CD4-positive, alpha-beta T cell treated with Interleukin-12 subunit alpha and Interleukin-12 subunit beta, for 1 hour (primary cell): ENCODE results near the gene TEAD1.

Experiments used
- DNase-seq: peaks from one replicate; pipeline ENCODE4 v3.0.0-alpha.2; 2020

The TEAD1 gene

DNA sequence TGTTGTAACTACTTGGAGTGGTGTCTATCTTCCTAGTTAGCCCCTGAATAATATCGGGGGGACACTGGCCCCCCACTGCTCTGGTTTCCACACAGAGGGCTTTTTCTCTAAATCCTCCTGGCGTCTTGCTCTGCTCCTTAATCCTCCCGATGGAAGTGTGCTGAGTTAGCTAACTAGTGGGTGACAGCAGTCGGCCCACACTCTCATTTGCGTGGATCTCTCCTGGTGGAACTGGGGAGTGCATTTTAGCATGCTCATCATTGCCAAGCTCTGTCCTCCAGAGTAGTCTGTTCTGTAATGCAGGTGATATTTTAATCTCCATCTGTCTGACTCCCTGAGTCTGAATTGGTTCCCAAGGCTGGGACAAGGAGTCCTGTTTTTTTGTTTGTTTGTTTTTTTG is 288.8 kb downstream of the TEAD1 start:
- no peak for DNase-seq

DNA sequence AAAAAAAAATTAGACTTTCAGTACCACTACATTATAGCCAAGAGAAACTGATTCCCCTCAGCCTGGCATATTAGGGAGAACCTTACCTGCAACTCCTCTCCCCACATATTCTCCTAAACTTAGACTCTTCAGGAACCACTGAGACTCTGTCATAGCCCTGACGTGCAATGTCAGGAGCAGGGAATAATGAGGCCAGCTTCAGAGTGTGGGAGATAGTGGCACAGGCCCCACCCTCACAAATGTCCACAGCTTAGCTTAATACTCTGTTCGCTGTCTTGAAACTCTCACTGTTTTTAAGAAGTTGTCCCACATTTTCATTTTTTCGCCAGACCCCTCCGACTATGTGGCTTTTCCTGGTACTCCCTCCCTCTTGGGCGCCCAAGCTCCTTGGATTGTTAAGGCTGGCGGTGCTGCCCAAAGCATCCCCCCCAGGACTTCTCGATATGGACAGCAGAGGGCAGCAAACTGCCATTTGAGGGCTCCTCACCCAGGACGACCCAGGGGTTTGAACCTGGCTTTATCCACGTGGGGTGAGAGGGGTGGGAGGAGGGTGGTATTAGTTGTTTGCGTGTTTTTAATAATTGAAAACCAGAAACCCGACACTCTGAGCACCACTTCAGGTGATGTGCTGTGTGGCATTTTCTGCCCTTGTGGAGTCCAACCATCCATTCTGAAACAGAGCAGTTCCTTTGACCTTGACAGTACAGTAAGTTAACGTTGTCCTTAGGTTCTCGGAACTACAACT is 289.7 kb downstream of the TEAD1 start:
- peak; percentile 55 for DNase-seq

DNA sequence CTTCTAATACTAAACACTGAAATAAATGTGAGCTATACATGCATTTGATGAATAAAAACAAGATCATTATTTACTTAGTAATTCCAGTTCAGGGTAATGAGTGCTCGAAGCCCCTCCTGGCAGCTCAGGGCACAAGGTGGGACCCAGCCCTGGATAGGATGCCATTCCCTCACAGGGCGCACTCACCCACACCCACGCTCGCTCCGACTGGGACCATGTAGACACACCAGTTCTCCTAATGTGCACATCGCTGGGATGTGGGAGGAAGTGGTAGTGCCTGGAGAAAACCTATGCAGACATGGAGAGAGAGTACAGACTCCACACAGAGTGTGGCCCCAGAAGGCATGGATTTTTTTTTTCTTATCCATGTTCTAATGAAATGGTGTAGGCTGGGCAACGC is 290.4 kb downstream of the TEAD1 start:
- no peak for DNase-seq

DNA sequence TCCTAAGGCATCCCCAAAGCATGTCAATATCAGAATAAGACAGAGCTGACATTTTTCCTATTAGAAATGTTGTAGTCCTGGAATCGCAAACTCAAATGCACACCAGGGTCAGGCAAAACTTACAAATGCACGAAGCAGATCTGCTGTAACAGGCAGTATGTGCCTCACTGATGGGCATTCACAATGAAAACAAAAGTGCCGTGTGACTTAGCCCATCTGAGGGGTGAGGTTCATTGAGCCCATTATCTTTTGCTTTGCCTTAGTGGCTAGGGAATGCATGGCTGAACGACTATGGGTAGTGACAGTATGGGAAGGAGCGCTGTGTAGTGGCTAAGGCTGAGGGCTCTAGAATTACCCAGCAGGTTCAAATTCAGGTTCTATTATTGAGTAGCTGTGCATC is 291.8 kb downstream of the TEAD1 start:
- no peak for DNase-seq

DNA sequence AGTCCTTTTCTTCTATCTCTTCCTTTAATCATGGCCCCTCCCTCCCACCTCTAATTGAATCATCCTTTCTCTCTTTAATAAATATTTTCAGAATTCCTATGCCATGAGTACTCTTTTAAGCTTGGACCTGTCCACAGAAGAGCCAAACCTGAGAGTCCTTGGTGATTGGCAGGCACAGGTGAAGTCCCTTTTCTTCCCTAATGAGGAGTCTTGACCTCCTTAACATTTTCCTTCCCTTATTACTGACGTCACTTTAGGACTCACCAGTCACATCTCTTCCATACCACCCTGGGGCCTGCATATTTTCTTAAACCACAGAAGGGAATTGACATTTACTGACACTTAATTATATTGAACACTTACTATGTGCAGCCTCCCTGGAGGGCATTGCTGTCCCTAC is 293.9 kb downstream of the TEAD1 start:
- DNase-seq, result no peak

DNA sequence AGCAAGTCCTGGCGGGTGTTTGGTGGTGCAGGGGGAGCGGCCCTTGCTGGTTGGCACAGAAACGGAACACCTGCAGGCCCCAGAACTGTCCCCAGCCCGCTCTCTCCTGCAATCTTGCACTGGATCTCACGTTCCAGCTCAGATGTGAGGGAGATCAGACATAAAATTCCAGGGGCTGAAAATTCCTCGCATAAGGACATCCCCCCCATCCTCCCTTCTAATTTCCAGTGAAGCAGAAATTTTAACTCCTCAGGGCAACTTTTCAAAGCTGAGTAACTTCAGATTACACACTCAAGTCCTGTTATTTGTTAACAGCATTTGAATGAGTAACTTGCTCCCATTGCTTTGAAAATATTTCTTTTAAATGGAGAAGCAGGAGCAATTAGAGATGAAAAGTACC is 294.6 kb downstream of the TEAD1 start:
- DNase-seq, result no peak

DNA sequence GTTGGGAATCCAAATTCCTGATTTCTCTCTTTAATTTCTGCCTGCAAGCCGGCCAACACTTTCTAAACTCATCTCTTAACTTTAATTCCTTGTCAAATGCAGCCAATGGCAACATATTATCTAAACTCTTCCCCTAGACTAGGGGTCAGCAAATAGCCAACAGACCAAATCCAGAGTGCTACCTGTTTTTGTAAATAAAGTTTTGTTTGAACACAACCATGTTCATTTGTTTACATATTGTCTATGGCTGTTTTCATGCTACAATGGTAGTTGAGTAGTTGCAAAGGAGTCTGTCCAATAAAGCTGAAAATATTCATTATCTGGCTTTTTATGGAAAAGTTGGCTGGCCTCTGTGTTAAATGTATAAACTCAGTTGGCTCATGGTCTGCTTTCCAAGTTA is 297.7 kb downstream of the TEAD1 start:
- DNase-seq, result no peak

DNA sequence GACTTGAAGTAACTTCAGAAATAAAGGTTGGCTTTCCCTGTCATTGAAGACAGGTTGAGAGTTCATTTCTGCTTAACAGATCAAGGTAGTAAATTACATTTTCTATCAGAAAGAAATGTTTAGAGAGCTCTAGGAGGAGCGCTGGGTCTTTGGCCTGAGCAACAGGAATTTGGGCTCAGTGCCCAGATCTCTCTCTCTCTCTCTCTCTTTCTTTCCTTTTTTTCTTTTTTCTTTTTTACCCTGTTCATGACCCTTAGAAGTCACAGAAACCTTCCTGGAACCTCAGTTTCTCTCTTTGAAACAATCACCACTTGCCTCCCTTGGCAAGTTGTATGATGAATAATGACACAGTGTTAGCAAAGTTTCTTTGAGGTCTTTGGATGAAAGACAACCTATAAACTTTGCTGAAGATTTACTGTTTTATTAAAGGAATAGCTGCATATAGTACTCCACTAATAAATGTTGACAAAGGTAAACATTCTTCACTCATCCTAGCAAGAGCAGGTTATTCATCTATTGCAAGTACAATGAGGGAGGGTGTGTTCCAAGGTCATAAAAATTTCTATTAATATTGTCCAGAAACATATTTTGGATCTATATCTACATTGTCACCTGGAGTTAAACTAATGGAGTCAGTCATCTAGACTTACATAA is 299.4 kb downstream of the TEAD1 start:
- no peak for DNase-seq

DNA sequence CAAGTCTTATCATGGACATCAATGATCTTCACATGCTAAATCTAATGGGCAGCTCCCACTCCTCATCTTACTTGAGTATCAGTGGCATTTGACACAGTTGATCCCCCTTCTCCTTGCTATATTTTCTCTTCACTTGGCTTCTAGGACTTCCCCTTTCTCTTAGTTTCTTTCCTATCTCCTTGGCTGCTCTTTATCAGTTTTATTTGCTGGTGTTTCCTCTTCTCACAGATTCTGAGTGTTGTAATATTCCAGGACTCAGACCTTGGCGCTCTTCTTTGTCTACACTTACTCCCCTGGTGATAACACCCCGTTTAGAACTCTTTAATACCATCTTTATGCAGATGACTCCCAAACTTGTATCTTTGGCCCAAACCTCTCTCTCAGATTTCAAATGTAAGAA is 301.0 kb downstream of the TEAD1 start:
- no peak for DNase-seq

DNA sequence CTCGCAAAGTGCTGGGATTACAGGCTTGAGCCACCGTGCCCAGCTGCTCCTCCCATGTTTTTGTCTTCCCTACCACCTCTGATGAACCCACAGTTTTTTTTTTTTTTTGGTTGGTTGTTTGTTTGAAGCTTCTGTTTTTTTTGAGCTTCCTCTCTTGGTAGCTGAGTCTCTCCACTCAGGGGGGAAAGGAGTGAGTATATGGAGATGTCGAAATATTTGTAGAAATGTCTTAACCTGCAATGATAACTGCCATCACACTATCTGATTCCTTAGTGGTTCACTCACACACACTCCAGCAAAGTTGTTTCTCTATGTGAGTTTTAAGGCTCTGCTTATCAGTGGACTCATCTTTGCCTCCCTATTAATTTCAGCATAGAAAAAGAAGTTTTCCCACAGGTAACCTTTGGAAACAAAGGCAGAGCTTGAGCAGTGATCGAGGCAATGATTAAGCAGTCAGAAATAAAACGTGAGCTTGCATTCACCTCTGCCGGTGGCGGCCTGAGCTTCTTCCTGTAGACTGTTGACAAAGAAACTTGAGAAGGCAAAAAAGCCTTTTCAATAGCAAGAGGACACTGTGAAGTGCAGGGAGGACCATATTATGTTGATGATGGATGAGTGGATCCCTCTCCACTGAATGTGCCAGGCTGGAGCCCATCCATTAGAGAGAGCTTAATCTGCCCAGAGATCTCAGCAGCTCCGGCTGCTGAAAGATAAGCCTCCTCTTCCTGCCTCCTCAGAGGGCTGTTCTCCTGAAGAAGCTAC is 305.9 kb downstream of the TEAD1 start:
- DNase-seq, result no peak

DNA sequence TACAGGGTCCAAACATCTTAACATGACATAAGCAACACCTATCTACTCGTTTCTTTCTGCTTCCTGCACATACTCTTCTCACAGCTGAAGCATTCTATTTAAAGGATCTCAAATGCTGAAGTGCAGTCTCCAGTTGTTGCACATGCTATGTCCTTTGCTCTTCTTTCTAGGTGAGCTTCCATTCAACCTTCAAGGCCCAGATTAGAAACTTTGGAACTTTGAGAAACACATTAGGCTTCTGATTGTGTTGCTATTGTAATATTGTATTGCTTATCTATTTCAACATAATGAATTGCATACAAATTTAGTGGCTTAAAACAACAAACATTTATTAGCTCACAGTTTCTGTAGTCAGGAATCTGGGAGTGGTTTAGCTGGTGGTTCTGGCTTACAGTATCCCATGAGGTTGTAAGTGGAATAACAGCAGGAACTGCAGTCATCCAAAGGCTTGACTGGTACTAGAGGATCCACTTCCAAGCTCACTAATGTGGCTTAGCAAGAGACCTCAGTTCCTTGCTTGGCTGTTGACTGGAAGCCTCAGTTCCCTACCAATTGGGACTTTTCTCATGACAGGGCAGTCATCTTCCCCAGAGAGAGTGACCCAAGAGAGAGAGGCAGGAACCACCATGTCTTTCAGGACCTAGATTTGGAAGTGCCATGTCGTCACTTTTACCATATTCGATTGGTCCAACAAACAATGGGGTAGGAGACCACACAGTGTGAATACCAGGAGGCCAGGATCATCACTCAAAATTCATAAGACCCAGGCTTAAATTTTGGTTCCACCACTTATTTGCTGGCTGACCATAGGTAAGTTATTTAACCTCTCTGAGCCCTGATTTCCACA is 307.7 kb downstream of the TEAD1 start:
- no peak for DNase-seq

DNA sequence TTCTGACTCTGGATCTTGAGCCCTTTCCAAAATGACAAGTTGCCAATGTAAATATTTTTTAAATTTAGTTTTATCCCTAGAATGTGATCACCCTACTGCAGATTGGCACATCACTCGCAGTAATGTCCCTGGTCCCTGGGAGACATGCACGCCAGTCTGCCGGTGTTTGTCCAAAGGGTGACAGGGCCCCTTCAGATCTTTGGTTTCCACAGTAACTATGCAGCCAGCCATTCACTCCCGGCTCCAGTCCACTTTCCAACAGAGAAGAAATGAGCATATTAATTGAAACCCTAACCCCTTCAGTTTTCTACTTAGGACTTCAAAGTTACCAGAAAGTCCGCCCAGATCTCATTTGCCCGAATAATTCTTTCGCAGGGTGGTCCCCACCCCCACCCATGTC is 309.1 kb downstream of the TEAD1 start:
- DNase-seq, result no peak

DNA sequence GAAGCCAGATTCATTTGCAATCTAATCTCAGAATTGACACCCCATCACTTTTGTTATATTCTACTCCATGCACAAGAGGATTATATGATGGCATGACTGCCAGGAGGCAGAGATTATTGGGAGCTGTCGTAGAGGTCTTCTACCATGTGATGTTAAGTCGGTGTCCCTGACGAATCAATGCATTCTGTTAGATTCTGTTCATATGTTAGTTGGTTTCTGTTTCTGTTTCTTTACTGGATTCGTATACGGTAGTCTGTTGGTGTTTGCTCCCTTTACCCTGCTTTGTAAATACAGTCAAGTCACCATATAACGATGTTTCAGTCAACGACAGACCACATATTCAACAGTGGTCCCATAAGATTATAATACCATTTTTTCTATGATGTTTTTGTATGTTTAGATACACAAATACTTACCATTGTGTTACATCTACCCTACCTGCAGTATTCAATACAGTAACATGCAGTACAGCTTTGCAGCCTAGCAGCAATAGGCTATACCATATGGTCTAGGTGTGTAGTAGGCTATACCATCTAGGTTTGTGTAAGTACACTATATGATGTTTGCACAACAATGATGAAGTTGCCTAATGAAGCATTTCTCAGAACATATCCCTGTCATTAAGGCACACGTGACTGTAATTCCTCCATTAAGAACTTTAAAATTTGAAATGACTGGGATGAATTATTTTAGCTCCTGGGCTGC is 312.1 kb downstream of the TEAD1 start:
- DNase-seq, result no peak

DNA sequence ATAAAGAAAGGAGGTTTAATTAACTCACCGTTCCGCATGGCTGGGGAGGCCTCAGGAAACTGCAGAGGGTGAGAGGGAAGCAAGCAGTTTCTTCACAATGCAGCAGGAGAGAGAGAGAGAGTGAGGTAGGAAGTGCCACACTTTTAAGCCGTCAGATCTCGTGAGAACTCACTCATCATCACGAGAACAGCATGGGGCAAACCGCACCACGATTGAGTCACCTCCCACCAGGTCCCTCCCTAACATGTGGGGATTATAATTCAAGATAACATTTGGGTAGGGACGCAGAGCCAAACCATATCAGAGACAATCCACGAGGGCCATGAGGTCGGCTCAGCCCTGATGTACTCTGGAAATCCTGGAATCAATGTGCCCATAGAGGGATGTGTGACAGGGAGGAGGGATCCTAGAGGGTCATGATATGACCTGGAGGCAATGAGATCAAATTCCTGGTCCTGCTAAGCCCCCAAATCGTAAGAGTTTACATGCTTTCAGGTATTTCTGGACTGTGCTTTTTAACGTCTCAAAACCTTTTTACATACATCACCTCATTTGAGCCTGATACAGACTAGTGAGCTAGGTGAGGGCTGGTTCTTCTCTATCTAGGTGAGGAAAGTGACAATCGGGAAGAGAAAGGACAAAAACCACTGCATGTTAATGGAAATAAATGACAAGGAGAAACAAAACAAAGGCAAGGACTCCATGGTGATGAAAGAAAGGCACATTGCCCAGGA is 315.4 kb downstream of the TEAD1 start:
- DNase-seq, result no peak

DNA sequence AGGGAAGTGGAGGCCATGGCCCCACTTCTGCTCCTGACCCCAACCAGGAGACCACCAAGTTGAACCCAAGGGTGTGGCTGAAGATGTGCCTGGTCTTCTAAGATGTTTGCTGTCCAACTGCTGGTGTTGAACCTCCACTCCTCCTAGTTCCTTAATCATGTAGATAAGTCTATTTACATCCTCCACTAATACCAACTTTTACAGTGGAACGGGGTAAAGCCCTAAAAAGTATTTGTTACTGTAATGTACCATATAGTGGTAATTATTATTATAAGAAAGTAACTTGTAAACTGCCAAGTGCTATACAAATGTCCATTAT is 315.9 kb downstream of the TEAD1 start:
- no peak for DNase-seq

DNA sequence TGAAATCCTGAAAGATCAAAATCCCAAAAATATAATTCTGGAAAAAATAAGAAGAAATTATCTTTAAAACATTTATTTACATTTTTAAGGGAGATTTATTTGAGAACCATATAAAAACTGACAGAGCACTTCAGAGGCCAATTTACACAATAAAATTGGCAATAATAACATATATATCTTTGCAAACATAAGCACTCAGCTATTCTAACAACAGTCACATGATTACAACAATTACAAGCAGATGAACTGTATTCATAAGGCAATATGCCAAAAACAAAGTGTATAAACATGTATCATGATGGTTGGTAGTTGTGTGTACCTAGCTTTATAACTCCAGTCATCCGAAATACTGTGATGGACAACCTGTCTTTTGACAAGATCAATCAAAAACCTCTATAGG is 317.2 kb downstream of the TEAD1 start:
- DNase-seq, result no peak

DNA sequence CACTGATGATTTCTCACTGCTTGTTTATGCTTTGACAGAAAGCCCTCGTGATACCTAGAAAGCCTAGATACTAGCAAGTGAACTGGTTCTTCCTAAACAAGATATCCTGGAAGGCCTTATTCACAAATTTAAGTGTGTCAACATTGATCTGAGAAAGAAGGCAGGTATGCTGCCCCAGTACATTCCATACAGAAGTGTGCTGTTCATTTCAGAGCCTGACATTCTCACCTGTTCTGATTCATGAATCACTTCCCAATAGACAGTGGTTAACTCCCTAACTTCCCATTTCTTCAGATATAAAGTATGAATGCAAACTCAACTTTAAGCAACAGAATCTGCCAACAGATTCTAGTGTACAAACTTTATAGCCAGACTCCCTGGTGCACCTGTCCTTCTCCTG is 319.4 kb downstream of the TEAD1 start:
- DNase-seq, result no peak
